HCT116 (cell line): ENCODE data around the gene FHOD1.

Experiments
- EZH2 ChIP-seq: fragments of 200-600 bp; sonication (generic); IDR thresholded peaks from 2 replicates; pipeline ENCODE4 v1.6.1; 2017; ENCODE audit warnings: antibody characterized with exemption, mixed run types
- FOSL1 ChIP-seq: IDR thresholded peaks from 2 replicates; pipeline ENCODE4 v1.6.1; 2012; ENCODE audit warnings: low read depth
- POLR2A ChIP-seq: IDR thresholded peaks from 2 replicates; pipeline ENCODE4 v1.7.0; 2011; ENCODE audit warnings: borderline replicate concordance; ENCODE audit not compliant: insufficient read depth, insufficient read length; ENCODE audit errors: extremely low read depth
- POLR2AphosphoS5 ChIP-seq: IDR thresholded peaks from 2 replicates; pipeline ENCODE4 v1.6.1; 2011; ENCODE audit warnings: mild to moderate bottlenecking, low read depth, low read length, moderate library complexity
- RAD21 ChIP-seq: IDR thresholded peaks from 2 replicates; pipeline ENCODE4 v1.6.1; 2012; ENCODE audit warnings: low read depth, mild to moderate bottlenecking
- SRF ChIP-seq: IDR thresholded peaks from 2 replicates; pipeline ENCODE4 v1.6.1; 2012; ENCODE audit warnings: low read depth
- TF ChIP-seq, protein P1 (sequence below), 3 experiments: fragments of 200-600 bp in 1 of 3; sonication (generic) in 1 of 3; IDR thresholded peaks in 2 of 3; conservative IDR thresholded peaks in 1 of 3; 2 replicates each; pipeline ENCODE4 v1.5.1; 2012 to 2017; ENCODE audit warnings: low read depth in 2 of 3, low read length in 2 of 3, antibody characterized with exemption in 1 of 3, borderline replicate concordance in 1 of 3, control low read depth in 1 of 3, mild to moderate bottlenecking in 1 of 3, mixed read lengths in 1 of 3, mixed run types in 1 of 3, moderate library complexity in 1 of 3; ENCODE audit not compliant: insufficient read depth in 1 of 3

DNA sequence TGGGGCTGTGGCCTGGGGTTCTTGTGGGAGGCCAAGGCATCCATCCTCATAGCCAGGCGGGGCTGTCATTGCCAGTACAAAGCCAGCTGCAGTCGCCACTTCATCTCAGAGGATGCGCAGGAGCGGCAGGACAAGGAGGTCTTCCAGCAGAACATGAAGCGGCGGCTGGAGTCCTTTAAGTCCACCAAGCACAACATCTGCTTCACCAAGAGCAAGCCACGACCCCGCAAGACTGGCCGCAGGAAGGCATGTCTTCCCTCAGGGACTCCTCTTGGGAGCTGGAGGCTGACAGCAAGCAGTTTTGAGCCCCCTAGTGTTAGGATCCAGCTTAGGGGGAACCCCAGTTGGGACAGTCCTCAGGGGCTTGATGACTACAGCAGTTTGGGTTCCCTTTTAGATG is 17.0 kb upstream of the FHOD1 start:
- TF ChIP-seq, protein P1, sequence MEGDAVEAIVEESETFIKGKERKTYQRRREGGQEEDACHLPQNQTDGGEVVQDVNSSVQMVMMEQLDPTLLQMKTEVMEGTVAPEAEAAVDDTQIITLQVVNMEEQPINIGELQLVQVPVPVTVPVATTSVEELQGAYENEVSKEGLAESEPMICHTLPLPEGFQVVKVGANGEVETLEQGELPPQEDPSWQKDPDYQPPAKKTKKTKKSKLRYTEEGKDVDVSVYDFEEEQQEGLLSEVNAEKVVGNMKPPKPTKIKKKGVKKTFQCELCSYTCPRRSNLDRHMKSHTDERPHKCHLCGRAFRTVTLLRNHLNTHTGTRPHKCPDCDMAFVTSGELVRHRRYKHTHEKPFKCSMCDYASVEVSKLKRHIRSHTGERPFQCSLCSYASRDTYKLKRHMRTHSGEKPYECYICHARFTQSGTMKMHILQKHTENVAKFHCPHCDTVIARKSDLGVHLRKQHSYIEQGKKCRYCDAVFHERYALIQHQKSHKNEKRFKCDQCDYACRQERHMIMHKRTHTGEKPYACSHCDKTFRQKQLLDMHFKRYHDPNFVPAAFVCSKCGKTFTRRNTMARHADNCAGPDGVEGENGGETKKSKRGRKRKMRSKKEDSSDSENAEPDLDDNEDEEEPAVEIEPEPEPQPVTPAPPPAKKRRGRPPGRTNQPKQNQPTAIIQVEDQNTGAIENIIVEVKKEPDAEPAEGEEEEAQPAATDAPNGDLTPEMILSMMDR (IDR thresholded peaks at IDR 0.05 in 2 of 3, conservative IDR thresholded peaks at IDR 0.05 in 1 of 3; ENCODE audit: borderline replicate concordance in 1 of 3, insufficient read depth in 1 of 3, low read depth in 2 of 3, low read length in 2 of 3) = peak in 2 of 3 experiments; percentile 22 to 28; a peak in 3 of 6 replicates
- no peak for TF ChIP-seq POLR2A
- no peak for TF ChIP-seq RAD21
- TF ChIP-seq EZH2 = no peak
- TF ChIP-seq POLR2AphosphoS5 = no peak
- TF ChIP-seq FOSL1 = no peak
- TF ChIP-seq SRF = no peak
